Memory B cell (primary cell): Measurements from ENCODE around the gene SCYGR3.
A peak's percentile ranks its signal among the peaks of the same experiment; 100 is the strongest.

Experiments
- ATAC-seq: fragments of 150-1000 bp; cut with Tn5 transposase; 2 replicates; pipeline ENCODE4 v1.10.0; 2021; ENCODE audit warnings: low read depth, mild to moderate bottlenecking, moderate library complexity
- DNase-seq, 2 donors: peaks; one replicate each; pipeline ENCODE4 v3.0.0; 2022; ENCODE audit warnings: low spot score in 2 of 2
- H3K27ac Mint-ChIP-seq: one replicate; pipeline ENCODE4 v1.8.0; 2022; ENCODE audit warnings: mild to moderate bottlenecking, moderate library complexity, mixed read lengths
- H3K27me3 Mint-ChIP-seq: one replicate; pipeline ENCODE4 v1.8.0; 2022; ENCODE audit warnings: mixed read lengths
- H3K36me3 Mint-ChIP-seq: one replicate; pipeline ENCODE4 v1.8.0; 2022; ENCODE audit warnings: mild to moderate bottlenecking, mixed read lengths
- H3K4me1 Mint-ChIP-seq: one replicate; pipeline ENCODE4 v1.8.0; 2022; ENCODE audit warnings: mixed read lengths
- H3K4me3 Mint-ChIP-seq: one replicate; pipeline ENCODE4 v1.8.0; 2022; ENCODE audit warnings: mild to moderate bottlenecking, moderate library complexity, mixed read lengths
- H3K9me3 Mint-ChIP-seq: one replicate; pipeline ENCODE4 v1.8.0; 2022; ENCODE audit warnings: mixed read lengths

SCYGR3 gene

DNA sequence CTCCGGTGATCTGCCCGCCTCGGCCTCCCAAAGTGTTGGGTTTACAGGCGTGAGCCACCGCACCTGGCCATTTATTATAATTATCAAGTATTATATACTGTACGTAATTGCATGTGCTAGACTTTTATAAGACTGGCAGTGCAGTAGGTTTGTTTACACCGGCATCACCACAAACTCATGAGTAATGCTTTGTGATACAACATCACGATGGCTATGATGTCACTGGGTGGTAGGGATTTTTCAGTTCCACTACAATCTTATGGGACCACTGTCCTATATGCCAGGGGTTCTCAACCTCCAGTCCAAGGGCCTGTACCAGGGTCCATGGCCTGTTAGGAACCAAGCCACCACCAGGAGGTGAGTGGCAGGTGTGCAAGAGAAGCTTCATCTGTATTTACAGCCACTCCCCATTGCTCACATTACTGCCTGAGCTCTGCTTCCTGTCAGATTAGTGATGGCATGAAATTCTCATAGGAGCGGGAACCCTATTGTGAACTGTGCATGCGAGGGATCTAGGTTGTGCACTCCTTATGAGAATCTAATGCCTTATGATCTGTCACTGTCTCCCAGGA is 12.0 kb upstream of the SCYGR3 start:
- Mint-ChIP-seq H3K9me3 (peaks cover 1% of the 10 kb centered on the region), H3K27me3 (peaks cover 7% of the 10 kb centered on the region), H3K27ac (no peak overlapping the region), H3K4me3 (no peak overlapping the region), H3K36me3 (no peaks in the 10 kb centered on the region), H3K4me1 (no peaks in the 10 kb centered on the region)
- DNase-seq (no peak), ATAC-seq (no peak)

DNA sequence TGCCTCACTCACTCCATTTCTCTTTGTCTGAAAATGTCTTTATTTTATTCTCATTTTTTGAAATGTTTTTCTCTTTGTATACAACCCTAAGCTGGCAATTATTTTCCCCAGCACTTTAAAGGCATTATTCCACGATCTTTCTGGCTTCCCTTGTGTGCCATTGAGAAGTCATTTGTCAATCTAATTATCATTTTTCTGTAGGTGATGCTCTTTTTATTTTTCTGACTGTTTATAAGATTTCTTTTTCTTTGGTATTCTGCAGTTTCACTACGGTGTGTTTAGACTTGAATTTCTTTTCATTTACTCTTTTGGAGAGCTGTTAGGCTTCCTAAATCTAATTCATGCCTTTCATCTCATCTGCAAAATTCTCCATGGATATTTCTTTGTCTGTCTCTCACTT is 10.8 kb upstream of the SCYGR3 start:
- peaks cover 10% of the 10 kb centered on the region for H3K27me3 Mint-ChIP-seq
- ATAC-seq (no peak), DNase-seq (no peak)
- no peaks in the 10 kb centered on the region for H3K36me3 Mint-ChIP-seq
- no peak overlapping the region for H3K27ac Mint-ChIP-seq
- peaks cover 1% of the 10 kb centered on the region for H3K9me3 Mint-ChIP-seq
- H3K4me3 Mint-ChIP-seq, result no peak overlapping the region
- no peaks in the 10 kb centered on the region for H3K4me1 Mint-ChIP-seq

DNA sequence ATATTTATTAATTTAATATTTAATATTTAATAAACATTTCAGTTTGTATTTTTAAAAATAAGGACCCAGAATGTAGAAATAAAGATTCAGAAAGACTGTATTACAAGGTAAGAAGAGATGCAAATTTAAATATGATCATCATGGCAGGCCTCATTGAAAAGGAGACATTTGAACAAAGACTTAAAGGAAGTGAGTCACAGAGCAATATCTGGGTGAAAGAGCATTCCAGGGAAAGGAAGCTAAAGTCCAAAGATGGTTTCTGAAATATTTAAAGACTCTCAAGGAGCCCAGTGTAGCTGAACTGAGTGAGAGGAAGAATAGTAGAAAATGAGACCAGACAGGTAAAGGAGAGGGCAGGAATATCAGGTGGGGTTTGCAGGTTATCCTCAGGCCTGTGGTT is 8.6 kb upstream of the SCYGR3 start:
- DNase-seq (no peak), ATAC-seq (no peak)
- Mint-ChIP-seq H3K9me3 (peaks cover 1% of the 10 kb centered on the region), H3K27ac (no peak overlapping the region), H3K4me3 (no peak overlapping the region), H3K27me3 (peaks cover 12% of the 10 kb centered on the region), H3K4me1 (no peaks in the 10 kb centered on the region), H3K36me3 (no peaks in the 10 kb centered on the region)

DNA sequence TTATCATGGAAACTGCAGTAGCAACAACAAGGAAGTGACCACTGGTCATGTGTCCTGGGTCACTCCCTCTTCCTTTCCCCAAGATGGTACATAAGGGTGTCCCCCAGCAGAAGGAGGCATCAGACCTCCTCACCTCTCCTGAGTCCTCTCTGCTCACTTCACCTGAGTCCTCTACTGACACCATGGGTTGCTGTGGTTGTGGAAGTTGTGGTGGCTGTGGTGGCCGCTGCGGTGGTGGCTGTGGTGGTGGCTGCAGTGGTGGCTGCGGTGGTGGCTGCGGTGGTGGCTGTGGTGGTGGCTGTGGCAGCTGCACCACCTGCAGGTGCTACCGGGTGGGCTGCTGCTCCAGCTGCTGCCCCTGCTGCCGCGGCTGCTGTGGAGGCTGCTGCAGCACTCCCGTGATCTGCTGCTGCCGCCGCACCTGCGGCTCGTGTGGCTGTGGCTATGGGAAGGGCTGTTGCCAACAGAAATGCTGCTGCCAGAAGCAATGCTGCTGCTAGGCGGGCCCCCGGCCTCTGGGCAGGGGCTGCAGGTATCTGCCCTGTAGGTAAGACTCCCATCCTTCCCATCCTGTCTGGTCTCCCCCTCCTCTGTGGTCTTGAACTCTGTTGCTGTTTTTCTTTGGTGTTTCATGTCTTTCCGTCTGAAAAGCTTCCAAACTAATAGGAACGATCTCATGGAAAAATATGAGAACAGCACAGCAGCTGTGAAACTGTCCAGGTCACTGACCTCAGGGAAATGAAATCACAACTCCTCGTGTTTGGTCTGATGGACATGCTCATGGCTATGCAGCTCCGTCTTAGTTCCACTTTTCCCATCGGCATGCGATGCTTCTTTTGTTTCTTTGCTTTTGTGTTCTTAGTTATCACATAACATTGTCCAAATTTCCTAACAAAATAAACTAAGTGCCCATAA is 2.9 kb upstream of the SCYGR3 start, which contains the start of gene SCYGR4:
Gene SCYGR4, plus strand, starts transcription at position 183 of the 915 bp plus-strand sequence. Its CDS starts 0 bp downstream, at position 183.
- no peaks in the 10 kb centered on the region for H3K4me1 Mint-ChIP-seq
- ATAC-seq, result no peak

DNA sequence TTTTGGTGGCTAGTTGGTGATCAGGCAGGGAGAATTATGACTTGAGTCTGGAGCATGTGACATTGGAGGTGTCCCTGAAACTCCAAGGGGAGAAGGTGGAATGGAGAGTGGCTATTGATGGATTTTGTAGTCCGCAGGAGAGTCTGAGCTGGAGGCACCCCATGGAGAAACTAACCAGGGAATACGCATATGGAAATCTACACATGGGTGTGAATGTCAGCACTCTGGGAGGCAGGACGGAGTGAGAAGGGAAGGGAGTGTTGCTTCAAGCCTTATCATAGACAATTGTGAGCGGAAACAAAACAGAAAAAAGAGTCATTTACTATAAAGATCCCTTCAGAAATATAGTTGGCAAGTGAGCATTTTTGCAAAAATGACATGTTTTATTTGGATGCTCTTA is 2.0 kb upstream of the SCYGR3 start:
- DNase-seq (no peak), ATAC-seq (no peak)
- Mint-ChIP-seq H3K27me3 (peaks cover 26% of the 10 kb centered on the region), H3K4me1 (no peaks in the 10 kb centered on the region), H3K9me3 (no peaks in the 10 kb centered on the region), H3K36me3 (no peaks in the 10 kb centered on the region), H3K4me3 (no peak overlapping the region), H3K27ac (no peak overlapping the region)

More for the DNA sequence above, 2.9 kb upstream of the SCYGR3 start, which contains the start of gene SCYGR4:
- H3K27ac Mint-ChIP-seq, result no peak within 1 kb of the TSS
- peaks cover 24% of the 10 kb centered on the region for H3K27me3 Mint-ChIP-seq
- H3K4me3 Mint-ChIP-seq, result no peak within 1 kb of the TSS
- DNase-seq, result no peak
- no peaks in the 10 kb centered on the region for H3K9me3 Mint-ChIP-seq
- H3K36me3 Mint-ChIP-seq, result no peaks in the 10 kb centered on the region

DNA sequence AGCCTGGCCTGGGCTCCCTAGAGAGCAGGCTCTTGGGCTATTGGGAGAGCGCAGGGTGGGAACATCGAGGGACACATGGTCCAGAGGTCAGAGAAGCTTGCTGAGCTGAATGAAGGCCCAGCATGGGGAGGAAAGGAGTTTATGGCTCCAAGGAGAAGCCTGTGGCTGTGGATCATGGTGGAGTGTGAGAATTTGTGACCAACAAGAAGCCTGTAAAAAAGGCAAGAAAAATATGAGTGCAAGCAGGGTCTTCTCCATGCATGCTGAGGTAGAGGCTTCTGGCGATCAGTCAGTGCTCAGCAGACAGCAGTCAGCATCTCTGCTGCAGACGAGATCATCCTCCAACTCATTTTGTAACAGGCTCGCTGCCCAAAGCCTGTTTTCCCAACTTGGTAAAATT is 1.3 kb upstream of the SCYGR3 start:
- Mint-ChIP-seq H3K4me1 (no peaks in the 10 kb centered on the region), H3K4me3 (no peak overlapping the region), H3K27ac (no peak overlapping the region), H3K36me3 (no peaks in the 10 kb centered on the region), H3K27me3 (peaks cover 23% of the 10 kb centered on the region), H3K9me3 (no peaks in the 10 kb centered on the region)
- no peak for ATAC-seq
- no peak for DNase-seq

DNA sequence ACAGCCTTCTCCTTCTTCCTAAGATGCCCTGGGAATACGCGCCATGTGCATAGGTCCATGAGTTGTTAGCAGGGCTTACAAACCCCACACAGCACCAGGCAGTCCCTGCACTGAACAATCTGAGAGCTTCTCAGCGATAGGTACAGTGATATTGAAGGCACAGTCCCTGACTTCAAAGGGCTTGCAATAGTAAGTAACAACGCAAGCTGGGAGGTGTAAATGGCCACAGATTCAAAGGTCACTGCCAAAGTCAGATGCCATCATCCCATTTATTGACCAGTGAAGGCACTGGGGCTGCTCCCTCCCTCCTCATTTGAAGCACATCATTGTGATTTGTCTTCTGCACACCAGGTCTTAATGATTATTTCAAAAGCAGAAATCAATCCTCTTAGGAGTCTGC is 541 bp upstream of the SCYGR3 start:
- Mint-ChIP-seq H3K9me3 (no peaks in the 10 kb centered on the region), H3K27me3 (peaks cover 21% of the 10 kb centered on the region), H3K36me3 (no peaks in the 10 kb centered on the region), H3K4me1 (peaks cover under 1% of the 10 kb centered on the region), H3K4me3 (no peak overlapping the region), H3K27ac (no peak overlapping the region)
- ATAC-seq (no peak), DNase-seq (no peak)

DNA sequence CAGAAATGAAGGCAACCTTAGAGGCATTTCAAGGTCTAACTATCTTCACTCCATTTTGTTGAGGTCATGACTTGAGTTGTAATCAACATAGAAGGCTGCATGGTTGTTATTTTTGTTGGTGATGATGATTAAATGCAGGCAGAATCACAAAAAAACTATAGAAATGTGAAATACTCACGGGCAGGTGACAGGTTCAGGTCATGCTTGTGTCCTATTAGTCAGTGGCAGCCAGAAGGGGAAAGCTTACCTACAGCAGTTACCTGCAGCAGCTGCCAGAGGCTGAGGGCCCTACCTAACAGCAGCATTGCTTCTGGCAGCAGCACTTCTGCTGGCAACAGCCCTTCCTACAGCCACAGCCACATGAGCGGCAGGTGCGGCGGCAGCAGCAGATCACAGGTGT is 394 bp downstream of the SCYGR3 start:
- no peaks in the 10 kb centered on the region for H3K36me3 Mint-ChIP-seq
- H3K4me1 Mint-ChIP-seq, result peaks cover 3% of the 10 kb centered on the region
- DNase-seq (no peak), ATAC-seq (no peak)
- no peaks in the 10 kb centered on the region for H3K9me3 Mint-ChIP-seq
- H3K27me3 Mint-ChIP-seq, result peaks cover 21% of the 10 kb centered on the region
- no peak overlapping the region for H3K4me3 Mint-ChIP-seq
- H3K27ac Mint-ChIP-seq, result no peak overlapping the region

DNA sequence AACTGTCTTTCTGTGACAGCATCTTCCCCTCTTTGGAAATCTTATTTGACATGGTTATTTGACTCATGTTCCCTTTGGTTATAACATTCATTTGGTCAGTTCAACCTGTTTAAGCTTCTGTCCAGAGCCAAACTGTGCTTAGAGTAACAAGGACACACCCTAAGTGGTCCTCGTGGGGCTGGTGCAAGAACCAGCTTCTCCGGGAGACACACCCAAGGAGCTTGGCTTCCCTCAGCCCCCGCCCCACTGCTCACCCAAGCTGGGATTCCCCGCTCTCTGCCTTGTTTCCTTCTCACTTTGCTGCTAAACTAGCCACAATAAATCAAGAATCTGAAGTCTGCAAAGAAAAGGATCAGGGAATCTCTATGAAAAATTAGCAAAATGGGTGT is 1.4 kb downstream of the SCYGR3 start:
- no peak for DNase-seq
- H3K4me3 Mint-ChIP-seq, result no peak overlapping the region
- H3K9me3 Mint-ChIP-seq, result no peaks in the 10 kb centered on the region
- H3K27ac Mint-ChIP-seq, result no peak overlapping the region
- H3K36me3 Mint-ChIP-seq, result no peaks in the 10 kb centered on the region
- no peak for ATAC-seq
- peaks cover 9% of the 10 kb centered on the region for H3K4me1 Mint-ChIP-seq
- H3K27me3 Mint-ChIP-seq, result peaks cover 21% of the 10 kb centered on the region

DNA sequence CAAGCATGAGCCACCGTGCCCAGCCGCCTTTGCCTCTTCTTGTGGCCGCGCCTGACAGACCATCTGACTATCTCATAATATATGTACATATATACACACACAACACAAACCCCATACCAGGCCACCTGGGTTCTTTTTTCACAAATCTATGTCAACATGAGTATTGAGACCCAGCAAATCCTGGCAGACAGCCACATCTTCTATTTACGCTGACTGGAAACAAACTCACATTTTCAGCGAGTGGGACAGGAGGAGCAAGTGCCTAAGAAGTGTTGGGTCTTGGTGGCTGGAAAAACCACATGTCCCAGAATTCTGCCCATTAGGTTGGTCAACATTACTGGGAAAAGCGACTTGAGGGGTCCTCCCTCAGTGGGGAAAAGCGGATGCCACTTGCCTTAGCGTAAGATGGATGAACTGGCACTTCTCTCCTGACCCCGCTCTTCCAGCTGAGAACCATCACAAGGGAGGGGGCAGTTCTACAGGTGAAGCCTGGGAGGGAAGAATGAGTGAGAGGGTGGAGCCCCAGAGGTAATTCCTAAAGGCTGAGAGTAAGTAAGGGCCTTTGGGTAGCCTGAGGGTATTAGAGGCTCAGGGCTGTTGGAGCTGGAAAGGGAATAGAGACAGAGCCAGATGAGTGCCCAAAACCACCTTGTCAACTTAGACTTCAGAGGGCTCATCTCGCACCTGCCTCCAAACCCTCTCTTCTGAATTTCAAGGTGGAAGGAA is 1.9 kb downstream of the SCYGR3 start:
- Mint-ChIP-seq H3K27ac (no peak overlapping the region), H3K9me3 (no peaks in the 10 kb centered on the region), H3K36me3 (no peaks in the 10 kb centered on the region), H3K27me3 (peaks cover 16% of the 10 kb centered on the region), H3K4me3 (no peak overlapping the region), H3K4me1 (peaks cover 9% of the 10 kb centered on the region)
- DNase-seq, result no peak
- no peak for ATAC-seq

DNA sequence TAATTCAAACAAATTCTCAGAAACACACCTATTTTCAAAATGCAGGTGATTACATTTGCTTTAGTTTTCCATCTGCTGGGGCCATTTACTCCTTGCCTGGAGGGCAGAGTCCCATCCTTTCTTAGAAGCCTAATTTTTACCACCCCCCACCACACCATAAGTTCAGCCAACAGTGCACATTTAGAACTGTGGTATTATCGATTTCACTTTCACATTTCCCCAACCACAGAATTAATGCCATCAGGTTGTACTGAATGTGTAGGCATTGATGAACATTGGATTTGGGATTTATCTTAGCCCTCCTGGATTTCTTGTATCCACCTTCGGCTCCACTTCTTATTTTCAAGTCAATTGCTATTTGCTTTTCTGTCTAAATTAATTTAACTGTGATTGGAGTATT is 4.5 kb downstream of the SCYGR3 start:
- no peak for DNase-seq
- H3K27me3 Mint-ChIP-seq, result peaks cover 11% of the 10 kb centered on the region

DNA sequence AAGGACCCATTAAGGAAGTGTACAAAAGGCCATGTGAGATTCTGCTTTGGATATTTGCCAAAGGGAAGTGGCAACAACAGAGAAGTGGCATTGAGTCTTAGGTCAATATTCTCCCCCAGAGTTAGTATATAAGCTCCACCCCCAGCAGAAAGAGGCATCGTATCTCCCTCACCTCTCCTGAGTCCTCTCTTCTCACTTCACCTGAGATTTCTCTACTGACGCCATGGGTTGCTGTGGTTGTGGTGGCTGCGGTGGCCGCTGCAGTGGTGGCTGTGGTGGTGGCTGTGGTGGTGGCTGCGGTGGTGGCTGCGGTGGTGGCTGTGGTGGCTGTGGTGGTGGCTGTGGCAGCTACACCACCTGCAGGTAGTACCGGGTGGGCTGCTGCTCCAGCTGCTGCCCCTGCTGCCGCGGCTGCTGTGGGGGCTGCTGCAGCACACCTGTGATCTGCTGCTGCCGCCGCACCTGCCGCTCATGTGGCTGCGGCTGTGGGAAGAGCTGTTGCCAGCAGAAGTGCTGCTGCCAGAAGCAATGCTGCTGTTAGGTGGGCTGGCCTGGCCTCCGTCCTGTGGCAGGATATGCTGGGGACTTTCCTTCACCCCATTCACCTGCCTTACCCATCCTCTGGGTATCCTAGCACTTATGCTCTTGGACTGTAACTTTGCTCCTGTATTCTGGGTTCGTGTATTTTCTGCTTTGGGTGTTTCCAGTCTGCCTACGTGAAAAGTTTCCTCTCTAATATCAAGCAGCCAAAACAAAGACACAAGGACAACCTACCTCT is 5.9 kb downstream of the SCYGR3 start:
- Mint-ChIP-seq H3K4me1 (peaks cover 9% of the 10 kb centered on the region), H3K4me3 (no peak overlapping the region), H3K36me3 (no peaks in the 10 kb centered on the region), H3K9me3 (no peaks in the 10 kb centered on the region), H3K27ac (peak overlapping the region; percentile 81), H3K27me3 (peaks cover 13% of the 10 kb centered on the region)
- ATAC-seq (peak; percentile 93), DNase-seq (peak; percentile 26 to 38)

More for the DNA sequence above, 4.5 kb downstream of the SCYGR3 start:
- ATAC-seq, result no peak
- peaks cover 9% of the 10 kb centered on the region for H3K4me1 Mint-ChIP-seq
- no peak overlapping the region for H3K4me3 Mint-ChIP-seq
- H3K9me3 Mint-ChIP-seq, result no peaks in the 10 kb centered on the region
- no peaks in the 10 kb centered on the region for H3K36me3 Mint-ChIP-seq
- no peak overlapping the region for H3K27ac Mint-ChIP-seq

DNA sequence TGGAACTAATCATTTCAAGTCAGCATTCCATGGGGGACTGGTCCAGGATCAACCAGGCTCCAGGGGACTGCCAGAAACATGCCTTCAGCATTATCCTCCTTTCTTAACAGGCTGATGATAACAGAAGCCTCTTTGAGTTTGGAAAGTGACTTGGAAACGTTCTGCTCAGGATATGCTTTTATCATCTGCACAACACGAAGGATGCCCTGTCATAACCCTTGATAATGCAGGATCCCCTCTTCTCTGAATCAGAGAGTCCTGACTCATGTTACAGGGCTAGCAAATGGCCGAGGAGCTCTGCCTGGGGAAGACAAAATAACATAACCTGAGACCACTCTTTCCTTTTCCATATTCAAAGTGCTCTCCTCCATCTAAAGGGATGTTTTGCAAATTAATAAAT is 6.7 kb downstream of the SCYGR3 start:
- Mint-ChIP-seq H3K27me3 (peaks cover 13% of the 10 kb centered on the region), H3K36me3 (no peaks in the 10 kb centered on the region), H3K9me3 (no peaks in the 10 kb centered on the region), H3K4me3 (no peak overlapping the region), H3K27ac (no peak overlapping the region), H3K4me1 (peaks cover 9% of the 10 kb centered on the region)
- ATAC-seq (no peak), DNase-seq (no peak)
